GM19025 (cell line): ENCODE results near the gene SNAPC5.
"Not testable (repeated sequence)": the region's sequence is repeated elsewhere in the genome, so short reads cannot be mapped to it uniquely, and the experiment has no call there.

Experiments
- ATAC-seq: cut with Tn5 transposase; IDR thresholded peaks from one replicate; pipeline ENCODE4 v1.9.1; 2021; ENCODE audit warnings: mild to moderate bottlenecking, low read depth, moderate library complexity; ENCODE audit not compliant: unreplicated experiment

Gene SNAPC5, protein sequence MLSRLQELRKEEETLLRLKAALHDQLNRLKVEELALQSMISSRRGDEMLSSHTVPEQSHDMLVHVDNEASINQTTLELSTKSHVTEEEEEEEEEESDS

DNA sequence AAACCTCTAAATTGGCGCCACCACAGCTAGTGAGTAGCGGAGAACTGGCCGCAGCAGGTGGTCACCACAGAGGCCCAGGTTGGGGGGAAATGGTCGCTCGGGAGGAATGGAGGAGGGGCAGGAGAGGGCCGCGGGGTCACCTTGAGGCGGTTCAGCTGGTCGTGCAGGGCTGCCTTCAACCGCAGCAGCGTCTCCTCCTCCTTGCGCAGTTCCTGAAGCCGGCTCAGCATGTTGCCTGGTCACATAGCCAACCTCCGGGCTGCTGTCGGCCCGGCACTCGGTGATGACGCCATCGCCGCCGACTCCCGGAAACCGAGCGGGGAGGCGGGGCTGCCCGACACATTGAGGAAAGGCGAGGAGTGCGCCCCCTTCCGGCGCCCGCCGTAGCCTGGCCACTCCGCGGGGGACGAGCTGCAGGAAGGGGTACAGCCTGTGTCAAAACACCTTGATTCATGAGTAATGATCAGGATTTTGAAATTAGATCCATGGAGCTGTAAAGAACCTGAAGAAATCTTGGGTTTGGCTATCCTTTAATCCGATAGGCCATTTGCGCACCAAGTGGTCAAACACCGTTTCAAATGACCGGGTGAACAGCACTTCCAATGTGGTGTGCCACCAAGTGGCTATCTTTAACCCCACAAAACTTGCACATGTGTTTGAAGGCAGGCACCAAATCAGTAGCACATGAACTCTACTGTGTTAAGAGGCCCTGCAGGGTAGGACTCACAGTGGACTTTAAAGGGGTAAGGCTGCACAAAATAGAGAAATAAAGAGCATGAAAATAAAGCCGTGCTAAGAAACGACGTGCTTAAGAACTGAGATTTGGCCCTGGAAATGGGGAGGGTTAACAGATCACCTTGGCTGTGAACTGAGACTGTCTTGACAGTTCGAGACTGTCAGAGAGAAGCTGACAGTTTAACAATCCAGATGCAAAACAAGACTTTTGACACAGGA is at the start of gene SNAPC5:
TSS of gene SNAPC5 (minus strand) at position 261 of the 954 bp plus-strand sequence. CDS start at position 230, 31 bp downstream.
- peak; percentile 75 for ATAC-seq

DNA sequence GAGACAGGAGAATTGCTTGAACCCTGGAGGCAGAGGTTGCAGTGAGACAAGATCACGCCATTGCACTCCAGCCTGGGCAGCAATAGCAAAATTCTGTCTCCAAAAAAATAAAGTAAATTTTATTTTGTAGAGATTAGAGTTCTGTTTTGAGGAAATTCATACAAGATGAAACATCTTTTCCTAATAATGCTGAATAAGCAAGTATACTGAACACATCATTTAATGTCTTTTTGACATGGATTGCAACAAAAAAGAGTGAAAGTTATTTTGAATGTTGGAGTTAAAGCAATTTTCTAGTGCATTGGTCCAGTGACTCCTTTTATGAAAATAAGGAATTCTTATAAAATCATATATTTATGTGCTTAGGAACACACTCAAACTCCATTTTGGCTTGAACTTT is 47.7 kb upstream of the SNAPC5 start:
- no peak for ATAC-seq

DNA sequence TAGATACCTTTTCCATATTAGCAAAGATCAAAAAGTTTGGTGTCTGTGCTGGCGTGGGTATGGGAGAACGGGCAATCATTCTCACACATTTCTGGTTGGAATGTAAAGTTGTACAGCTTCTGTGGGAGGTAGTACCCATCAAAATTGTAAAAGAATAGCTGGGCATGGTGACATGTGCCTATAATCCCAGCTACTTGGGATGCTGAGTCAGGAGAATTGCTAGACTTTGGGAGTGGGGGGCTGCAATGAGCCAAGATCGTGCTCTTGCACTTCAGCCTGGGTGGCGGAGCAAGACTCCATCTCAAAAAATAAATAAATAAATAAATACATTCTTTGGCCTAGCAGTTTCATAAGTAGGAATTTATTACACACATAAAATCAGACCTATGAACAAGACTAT is 45.3 kb upstream of the SNAPC5 start:
- ATAC-seq, result no peak

DNA sequence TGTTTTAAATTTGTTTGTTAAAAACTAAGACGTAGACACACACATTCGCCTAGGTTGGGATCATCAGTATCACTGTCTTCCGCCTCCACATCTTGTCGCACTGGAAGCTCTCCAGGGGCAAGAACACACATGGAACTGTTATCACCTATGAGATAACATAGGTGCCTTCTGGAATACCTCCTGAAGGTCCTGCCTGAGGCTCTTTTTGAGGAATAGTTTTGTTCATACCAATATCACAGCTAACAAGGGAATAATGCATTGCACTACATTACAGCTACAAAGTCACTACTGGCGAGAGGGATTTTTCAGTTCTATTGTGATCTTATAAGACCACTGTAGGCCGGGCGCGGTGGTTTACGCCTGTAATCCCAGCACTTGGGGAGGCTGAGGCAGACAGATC is 37.5 kb upstream of the SNAPC5 start:
- no peak for ATAC-seq

DNA sequence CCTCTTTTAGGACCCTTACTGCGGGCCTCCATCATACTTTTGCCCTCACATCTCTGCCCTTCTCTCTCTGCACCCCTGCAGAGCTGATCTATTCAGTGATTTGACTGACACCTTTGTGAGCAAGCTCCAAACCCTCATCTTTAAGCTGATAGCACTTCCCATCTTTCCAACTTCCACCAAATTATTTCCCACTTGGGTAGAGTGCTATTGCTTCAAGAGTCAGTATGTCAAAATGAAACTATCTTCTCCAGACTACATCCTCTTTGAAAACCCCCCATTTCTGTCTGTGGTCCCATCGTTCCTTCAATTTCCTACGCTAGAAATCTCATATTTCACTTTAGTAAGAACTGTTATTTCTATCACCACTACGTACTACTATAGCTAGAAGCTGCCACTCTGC is 27.3 kb upstream of the SNAPC5 start:
- no peak for ATAC-seq

DNA sequence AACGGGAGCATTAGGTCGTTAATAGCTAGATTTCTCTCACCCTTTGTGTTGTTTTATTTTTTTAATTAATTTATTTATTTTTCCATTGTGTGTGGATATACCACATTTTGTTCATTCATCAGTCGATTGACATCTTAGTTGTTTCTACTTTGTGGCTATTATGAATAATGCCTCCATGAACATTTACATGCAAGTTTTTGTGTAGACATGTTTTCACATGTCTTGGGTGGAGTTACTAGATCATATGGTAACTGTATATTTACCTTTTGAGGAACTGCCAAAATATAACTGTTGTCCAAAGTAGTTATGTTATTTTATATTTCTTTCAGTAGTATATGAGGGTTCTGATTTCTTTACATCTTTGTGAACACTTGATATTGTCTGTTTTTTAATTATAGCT is 26.4 kb upstream of the SNAPC5 start:
- no peak for ATAC-seq

DNA sequence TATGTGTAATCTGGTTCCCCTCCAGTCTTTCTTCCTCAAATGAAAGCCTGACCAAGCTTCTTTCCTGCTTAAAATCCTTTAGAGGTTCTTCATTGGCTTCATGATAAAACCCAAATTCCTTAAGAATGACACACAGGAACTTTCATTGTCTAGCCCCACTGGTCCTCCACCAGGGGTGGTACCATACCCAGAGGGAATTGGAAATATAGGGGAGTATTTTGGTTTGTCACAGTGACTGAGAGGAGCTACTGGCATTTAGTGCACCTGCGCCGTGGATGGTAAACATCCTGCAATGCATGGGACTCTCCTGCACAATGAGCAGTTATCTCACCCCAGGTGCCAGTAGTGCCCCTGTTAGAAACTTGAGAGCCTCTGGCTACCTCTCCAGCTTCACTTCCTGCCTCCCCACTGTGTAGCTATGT is 18.4 kb upstream of the SNAPC5 start:
- ATAC-seq, result no peak

DNA sequence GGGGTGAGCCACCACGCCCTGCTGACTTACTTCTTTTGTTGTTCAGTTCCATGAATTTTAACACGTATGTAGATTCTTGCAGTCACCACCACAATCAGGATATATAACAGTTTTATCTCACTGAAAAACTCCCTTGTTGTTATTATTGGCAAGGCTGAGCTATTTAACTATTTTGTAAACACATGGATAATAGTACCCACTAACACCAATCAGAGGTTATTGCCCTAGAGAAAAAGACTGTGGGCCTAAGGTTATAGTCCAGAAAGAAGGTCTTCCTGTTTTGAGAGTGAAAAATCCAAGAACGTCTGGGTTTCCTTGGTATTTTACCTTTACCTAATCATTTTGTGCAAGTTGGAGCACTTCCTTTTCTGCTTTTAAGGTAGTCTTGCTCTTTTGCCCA is 17.0 kb upstream of the SNAPC5 start:
- no peak for ATAC-seq

DNA sequence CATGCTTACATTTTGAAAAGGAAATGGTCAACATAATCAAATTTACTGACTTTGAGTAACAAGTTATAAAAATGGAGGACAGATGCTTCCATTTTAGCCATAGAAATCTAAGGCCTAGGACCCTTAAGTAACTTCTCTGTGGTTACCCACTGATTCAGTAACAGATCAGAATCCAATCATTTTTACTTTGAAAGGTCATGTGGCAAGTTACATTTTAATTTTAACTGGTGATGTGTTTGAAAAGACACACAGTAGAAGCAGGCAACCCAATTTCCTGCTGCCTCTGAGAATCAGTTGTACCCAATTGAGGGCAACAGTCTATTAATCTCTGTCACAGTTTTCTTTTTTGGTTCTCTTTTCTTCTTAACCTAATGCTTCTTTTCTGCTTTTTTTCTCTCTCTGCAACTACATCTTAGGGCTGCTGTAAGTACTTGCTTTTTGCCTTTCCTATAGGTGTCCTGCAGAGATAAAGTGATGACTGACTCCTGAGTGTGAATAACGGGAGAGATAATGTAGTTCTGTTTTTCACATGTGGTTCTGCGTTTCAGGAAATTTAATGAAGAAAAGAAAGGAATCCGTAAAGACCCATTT is 10.8 kb upstream of the SNAPC5 start:
- ATAC-seq, result no peak

DNA sequence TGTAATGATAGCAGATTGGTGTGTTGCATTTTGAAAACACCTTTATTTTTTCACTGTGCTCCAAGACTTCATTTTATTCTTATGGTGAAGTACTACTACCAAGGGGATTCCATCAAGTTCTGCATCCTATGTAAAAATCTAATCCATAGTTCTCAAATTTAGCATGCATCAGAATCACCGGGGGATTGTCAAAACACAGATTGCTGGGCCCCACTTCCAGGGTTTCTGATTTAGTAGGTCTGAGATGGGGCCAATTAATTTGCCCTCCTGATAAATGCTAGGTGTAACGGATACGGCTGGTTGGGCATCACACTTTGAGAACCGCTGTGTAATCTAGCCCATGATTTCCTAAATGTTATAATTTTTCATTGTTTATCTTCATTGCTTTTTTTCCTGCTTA is 8.3 kb upstream of the SNAPC5 start:
- no peak for ATAC-seq

DNA sequence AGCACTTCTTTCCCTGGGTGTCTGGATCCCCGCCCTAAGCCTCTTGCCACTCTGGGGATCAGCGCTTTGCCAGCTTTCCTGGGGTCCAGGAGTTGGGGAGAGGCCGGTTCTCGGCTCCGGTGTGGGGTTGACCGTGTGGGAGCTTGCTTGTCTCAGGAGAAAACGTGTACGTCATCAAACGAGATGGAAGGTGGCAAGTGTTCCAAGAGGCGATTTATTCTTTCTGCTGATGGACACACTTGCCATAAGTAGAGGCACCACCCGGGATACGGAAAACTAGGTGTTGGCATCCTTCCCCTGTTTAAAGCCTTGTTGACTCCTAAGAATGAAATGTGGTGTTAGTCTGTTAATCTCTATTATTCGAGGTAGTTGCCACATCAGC is 7.9 kb upstream of the SNAPC5 start:
- no peak for ATAC-seq

DNA sequence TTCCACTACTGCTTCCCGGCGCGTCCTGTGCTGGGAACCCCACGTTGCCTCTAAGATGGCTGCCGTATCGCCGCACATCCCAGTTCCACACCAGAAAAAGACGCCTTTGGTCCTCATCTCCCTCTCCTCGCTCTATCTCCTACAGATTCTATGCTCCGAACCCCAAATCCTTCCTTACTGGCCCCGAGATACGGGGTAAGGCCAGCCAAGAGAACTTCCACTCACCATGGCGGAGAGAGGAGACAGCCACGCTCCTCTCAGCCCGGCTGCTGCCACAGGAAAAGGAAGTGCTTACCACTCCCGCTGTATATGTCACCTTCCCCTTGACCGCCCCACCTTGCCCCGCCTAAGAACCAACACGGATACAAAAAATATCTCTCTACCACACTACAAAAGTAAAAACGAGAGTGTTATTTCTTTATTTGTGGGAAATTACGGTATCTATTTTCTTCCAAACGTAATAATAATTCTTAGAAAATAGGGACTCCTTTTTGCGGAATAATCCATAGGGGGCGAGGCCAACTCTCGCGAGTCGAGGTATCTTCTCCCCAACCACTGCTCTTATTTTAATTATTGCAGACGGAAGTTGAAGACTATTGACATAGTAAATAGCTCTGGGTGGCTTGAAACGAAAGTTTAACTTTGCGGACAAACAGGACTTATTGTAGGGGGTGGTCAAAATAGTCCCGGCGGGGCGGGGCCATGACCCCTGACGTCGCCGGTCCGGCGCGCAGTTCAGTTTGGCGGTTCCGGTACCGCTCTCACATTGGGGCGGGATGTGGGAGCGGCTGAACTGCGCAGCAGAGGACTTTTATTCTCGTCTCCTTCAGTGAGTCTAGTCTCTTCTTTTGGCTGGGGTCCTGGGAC is 7.2 kb upstream of the SNAPC5 start, which contains the start of the genes RPL4 and ZWILCH:
TSS of gene RPL4 (minus strand) at position 293 of the 867 bp plus-strand sequence. CDS start at position 228, 65 bp downstream.
TSS of gene ZWILCH (plus strand) at position 764 of the 867 bp plus-strand sequence. CDS start at position 777, 13 bp downstream.
- peak; percentile 66 for ATAC-seq

DNA sequence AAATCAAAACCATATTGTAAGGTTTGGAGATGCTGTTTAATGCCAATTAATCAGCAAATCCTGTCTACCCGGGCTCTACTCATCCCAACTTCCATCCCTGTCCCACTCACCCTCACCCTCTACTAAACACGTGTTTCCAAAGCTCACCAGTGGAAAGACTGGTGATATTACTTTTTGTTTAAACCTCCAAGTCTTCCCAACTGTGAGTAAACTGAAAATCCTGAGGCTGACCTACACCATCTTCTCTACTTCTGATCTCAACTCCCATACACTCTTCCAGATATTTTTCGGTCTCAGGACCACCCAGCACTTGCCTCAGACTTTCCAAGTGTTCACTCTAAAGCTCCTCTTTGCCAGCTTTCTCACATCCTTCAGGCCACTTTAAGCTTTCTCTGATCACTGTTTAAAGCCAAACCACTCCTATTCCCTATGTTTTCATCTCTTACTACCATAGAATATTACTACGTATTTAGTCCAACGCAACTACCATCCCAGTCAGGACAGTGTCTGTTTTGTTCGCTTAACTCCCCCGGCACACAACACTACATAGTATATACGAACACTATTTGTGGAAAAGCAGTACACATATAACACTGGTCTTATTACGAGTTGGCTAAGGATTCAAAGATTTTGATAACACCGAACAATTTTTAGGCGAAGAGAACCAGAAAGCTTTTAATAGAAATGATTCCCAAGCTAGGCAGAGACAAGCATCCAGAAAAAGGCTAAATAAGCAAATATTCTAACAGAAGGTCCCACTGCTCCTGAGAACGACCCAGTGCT is 6.4 kb upstream of the SNAPC5 start:
- ATAC-seq, result no peak

DNA sequence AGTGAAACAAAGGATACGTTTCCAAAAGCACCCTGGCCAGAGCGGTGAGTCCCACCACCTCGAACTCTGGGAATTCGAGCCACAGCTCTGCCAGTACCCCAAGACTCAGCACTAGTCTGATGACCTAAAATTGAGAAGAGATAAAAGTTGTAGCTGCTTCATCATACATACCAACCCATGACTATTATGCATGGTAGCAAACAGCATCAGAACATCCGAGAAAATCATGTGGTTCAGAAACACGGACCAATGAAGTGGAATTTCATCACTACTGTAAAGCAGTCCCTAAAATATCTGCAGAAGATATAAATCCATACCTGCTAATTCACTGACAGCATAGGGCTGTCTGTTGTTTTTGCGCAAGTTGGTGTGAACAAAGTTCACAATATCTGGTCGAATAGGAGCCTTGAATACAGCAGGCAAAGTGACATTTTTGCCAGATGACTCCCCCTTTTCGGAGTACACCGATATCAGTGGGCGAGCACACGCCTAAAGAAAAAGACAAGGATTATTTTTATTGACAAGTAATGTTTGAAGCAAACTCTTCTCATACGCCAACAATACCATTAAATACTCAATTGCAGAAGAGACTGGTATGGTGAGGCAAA is 5.6 kb upstream of the SNAPC5 start:
- not testable (repeated sequence) for ATAC-seq

DNA sequence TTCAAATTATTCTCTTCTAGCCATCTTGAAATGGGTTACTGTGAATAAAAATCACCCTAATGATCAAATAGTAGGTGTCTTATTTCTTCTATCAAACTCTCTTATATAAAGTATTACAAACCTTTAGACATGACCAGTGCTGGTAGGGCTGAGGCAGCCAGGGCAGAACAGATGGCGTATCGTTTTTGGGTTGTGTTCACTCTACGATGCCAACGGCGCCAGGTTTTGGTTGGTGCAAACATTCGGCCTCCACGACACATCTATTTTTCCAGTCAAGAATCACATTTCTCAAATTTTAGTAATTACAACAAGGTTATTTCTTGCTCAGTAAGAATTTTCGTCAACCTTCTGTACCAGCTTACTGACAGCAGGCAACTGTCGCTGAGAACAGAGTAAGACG is 4.9 kb upstream of the SNAPC5 start:
- ATAC-seq, result no peak

DNA sequence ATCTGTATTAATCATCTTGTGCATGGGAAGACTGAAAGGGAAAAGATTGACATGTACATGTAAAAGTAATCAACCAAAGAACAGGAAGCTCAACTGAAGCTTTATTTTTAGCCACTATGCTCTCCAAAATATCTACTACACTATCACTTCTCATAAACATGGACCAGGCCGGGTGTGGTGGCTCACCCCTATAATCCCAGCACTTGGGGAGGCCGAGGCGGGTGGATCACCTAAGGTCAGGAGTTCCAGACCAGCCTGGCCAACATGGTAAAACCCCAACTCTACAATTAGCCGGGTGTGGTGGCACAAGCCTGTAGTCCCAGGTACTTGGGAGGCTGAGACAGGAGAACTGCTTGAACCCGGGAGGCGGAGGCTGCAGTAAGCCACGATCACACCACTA is 2.8 kb upstream of the SNAPC5 start:
- not testable (repeated sequence) for ATAC-seq

DNA sequence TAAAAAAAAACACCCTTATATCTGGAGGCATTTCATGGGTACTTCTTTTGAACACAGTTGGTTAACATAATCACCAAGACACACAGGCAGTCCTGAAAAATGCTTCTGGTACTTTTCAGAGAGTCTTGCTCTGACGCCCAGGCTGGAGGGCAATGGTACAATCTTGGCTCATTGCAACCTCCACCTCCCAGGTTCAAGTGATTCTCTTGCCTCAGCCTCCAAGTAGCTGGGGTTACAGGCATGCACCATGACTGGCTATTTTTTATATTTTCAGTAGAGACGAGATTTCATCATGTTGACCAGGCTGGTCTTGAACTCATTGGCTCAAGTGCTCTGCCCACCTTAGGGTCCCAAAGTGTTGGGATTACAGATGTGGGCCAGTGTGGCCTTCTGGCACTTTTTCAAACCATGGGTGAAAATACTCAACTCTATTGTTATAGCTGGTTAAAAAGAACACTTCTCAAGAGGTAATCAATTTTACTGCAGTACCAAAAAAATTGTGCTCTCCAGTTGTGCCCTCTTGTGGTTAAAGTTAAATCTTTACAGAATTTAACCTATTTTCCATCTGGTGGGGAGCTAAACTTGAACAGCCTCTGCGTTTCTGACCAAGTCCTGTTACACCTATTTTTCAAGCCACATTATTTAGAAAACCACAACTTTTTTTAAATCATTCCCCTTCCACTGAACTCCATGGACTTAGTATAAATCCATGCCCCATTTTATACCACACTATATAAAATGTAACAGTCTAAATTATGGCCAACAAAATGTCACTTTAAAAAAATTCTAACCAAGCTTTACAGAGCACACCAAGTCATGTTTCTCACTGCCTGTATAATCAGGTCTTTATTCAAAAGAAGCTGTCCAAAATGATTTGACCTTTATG is 1.2 kb upstream of the SNAPC5 start:
- no peak for ATAC-seq

DNA sequence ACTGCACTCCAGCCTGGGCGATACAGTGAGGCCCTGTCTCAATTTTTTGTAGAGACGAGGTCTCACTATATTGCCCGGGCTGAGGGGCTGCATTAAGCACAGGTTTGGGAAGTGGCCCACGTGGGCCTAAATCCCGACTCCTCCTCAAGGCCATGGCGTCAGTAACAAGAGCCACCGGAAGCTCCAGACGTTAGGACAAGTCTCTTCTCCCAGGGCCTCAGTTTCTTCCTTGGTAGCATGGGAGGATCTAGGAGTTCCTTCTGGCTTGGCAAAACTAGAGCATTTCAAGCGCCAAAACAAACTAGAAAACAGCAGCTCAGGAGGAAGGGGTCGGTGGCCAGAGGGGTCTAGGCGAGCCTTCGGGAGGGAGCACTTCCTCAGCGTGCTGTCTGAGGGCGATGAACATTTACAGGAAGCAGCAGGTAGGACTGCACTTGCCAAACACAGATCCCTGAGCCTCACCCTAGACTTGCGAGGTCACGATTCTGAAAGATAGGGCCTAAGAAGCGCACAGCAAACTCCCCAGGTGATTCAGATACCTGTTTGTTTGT is 536 bp downstream of the SNAPC5 start:
- ATAC-seq, result no peak
